HG03135 (cell line): Measurements from ENCODE around the gene ARID5B.

ENCODE experiments used
- ATAC-seq: cut with Tn5 transposase; IDR thresholded peaks from one replicate; pipeline ENCODE4 v1.9.1; 2021; ENCODE audit warnings: mild to moderate bottlenecking, moderate library complexity; ENCODE audit not compliant: unreplicated experiment

Gene ARID5B

GRCh38 chr10:61931620-61932332, 30.3 kb downstream of the ARID5B start:
- no peak for ATAC-seq

- no peak for ATAC-seq
Measured at GRCh38 chr10:61933859-61934555, 32.5 kb downstream of the ARID5B start.

GRCh38 chr10:61935077-61935476, 33.6 kb downstream of the ARID5B start:
- no peak for ATAC-seq

GRCh38 chr10:61936770-61937169, 35.3 kb downstream of the ARID5B start:
- ATAC-seq = no peak

GRCh38 chr10:61937631-61938351, 36.3 kb downstream of the ARID5B start:
- no peak for ATAC-seq

GRCh38 chr10:61939902-61940301, 38.4 kb downstream of the ARID5B start:
- no peak for ATAC-seq

GRCh38 chr10:61941202-61941681, 39.7 kb downstream of the ARID5B start:
- no peak for ATAC-seq

- no peak for ATAC-seq
Measured at GRCh38 chr10:61942604-61943461, 41.3 kb downstream of the ARID5B start.

- peak; percentile 44 for ATAC-seq
Measured at GRCh38 chr10:61943674-61944378, 42.3 kb downstream of the ARID5B start.

GRCh38 chr10:61944410-61945147, 43.1 kb downstream of the ARID5B start:
- ATAC-seq = no peak

GRCh38 chr10:61949687-61950086, 48.2 kb downstream of the ARID5B start:
- ATAC-seq = no peak

- no peak for ATAC-seq
Measured at GRCh38 chr10:61950449-61951143, 49.1 kb downstream of the ARID5B start.

- no peak for ATAC-seq
Measured at GRCh38 chr10:61951144-61951483, 49.6 kb downstream of the ARID5B start.

- ATAC-seq = no peak
Measured at GRCh38 chr10:61952028-61952674, 50.7 kb downstream of the ARID5B start.

GRCh38 chr10:61953183-61953582, 51.7 kb downstream of the ARID5B start:
- no peak for ATAC-seq

GRCh38 chr10:61957806-61958205, 56.3 kb downstream of the ARID5B start:
- ATAC-seq = no peak

- ATAC-seq = no peak
Measured at GRCh38 chr10:61958311-61958710, 56.8 kb downstream of the ARID5B start.

- no peak for ATAC-seq
Measured at GRCh38 chr10:61958805-61959204, 57.3 kb downstream of the ARID5B start.
